HG02970 (cell line): Measurements from ENCODE around the gene BCR.

Experiments used
- ATAC-seq: cut with Tn5 transposase; IDR thresholded peaks from one replicate; pipeline ENCODE4 v1.9.1; 2021; ENCODE audit warnings: mild to moderate bottlenecking, moderate library complexity, moderate number of reproducible peaks; ENCODE audit not compliant: unreplicated experiment, low FRiP score

BCR gene

DNA sequence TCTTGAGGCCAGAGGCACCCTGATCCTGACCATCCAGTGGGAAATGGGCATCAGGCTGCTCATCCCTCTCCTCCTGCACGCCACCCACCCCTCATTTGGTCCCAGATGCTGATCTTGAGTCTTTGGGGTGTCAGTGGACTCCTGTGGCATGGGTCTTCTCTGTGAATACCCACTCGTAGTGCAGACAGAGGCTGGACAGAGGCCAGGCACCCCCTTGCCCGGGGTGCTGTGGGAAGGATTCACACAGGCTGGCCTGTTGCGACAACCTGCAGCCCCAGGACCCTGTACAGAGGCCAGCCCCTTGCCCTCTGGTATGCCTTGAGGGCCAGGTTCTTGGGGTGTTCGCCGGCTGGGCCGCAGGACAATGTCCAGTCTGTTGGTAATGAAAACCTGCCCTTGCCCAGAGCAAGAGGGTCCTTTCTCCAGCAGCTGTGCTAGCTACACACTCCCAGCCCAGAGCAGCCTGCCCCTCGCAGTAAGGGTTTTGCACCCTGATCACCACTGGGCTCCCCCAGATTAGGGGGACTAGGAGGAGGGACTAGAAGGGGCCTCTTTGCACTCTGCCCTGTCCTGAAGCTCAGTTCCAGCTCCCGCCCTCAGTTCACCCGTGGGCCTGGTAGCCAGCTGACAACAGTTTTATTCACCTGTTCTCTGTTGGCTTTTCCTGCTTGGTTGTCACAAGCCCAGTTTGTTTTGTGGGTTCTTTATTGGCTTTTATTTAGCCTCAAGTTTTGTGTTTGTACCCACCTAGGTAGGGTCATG lies 76.0 kb downstream of the BCR start:
- no peak for ATAC-seq

DNA sequence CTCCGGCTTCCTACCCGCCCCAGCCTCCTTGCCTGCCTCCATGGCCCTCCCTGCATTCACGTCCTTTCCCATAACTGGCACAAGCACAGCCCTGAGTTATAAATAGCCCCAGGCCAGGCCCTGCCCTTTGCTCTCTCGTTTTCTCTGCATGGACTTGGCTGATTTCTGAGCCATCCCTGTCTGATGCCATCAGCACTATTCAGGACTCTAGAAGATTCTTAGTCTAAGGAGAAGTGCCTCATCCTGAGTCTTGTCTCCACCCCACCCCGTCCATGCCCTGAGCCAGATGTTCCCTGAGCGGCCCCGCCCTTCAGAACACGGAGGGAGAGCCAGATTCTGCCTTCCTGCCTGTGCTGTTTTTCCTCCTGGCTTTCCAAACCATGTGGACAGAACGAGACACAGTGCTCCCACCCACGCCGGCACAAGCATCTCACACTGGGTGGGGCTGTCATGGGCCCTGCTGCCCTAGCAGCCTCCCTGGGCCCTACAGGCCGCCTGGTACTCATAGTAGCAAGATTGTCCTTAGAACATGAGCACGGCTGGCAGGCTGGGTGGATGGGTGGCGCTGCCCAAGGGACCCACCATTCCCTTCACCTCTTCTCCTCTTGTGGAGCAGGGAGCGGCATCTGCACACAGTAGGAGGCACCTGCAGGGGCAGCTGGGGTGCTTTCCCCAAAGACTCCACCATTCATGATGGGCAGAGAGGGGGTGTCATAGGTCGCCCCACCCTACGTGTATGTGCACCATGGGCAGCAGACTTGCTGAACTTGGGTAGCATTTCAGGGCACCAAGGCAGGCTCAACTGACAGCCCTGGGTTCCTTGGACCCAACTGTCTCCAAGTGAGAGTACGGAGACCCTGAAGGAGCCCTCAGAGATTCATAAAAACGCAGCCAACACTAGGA lies 76.9 kb downstream of the BCR start:
- no peak for ATAC-seq

DNA sequence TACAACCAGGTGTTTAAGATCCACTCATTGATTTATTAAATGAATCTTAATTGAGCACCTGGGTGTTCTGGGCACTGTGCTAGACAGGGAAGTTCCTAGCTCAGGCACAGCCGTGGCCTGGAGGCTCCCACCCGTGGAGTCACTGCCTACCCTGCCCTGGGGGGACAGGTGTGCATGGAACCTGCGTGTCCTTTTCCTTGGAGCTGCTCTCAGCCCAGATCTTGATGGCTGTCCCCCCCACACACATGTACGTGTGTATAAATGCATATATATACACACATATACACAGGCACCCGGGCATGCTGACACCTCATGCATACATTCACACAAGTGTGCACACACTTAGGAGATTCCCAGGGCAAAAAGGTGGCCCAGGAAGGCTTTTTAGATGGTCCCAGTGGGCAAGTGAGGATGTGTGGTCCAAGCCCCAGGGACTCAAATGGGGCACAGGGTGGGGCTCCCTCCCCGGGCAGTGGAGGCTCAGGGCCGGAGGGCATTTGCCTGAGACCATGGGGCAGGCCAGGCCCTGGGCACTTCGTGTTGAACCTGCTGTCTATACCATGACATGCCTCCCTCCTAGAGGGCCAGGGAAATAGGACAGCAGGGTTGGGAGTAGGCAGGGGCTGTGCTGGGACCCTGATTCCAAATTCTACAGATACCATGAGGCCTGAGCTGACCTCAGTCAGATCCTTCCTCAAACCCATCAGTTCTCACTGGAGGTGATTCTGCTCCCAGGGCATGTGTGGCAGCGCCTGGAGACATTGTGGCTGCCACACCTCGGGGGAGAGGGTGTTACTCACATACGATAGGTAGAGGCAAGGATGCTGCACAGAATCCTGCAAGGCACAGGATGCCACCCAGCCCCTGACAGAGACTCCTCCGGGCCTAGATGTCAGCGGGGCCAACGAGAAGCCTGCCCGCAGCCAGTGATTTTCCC lies 77.8 kb downstream of the BCR start:
- ATAC-seq = no peak

DNA sequence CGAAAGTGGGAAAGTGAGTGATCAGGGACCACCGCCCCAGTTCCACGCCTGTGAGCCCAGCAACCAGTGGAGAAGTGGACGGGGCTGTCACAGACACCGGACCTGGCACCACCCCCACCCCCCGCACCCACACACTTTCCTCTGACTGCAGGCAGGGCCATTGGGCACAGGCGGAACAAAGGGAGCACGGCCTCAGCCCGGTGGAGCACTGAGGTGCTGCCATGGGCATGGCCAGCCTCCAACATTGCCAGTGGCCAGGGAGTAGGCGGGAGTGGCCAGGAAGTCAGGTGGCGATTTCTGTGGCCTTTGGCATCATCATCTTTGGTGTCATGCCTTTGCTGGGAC lies 78.5 kb downstream of the BCR start:
- ATAC-seq = no peak

DNA sequence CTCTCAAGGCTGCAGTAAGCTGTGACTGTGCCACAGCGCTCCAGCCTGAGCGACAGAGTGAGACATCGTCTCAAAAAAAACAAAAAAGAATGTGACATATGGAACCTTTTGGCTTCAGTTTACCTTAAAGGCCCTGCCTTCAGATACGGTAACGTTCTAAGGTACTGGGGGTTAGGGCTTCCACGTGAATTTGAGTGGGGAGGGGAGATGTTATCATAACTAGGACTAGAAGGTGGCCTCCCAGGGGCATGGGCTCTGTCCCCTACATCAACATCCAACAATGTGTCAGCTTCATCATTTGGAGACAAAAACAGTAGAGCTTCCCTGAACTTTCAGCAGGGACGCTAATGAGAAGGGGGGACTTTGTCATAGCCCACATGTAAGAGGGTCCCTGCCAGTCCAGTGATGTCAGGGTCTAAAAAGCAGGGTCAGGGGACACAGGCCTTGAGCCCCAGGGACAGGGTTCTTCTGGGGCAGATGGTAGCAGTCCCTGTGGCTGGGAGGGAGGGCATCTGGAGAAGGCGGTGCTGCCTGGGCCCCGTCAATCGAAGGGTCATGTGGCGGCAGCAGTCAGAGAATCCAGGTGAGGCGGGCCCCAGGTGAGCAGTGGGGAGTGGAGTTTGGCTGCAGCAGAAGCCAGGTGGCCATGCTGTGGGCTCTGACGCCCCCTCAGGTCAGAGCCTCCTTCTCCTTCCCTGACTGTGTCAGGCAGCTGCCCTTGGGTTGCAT lies 79.8 kb downstream of the BCR start:
- ATAC-seq = no peak

DNA sequence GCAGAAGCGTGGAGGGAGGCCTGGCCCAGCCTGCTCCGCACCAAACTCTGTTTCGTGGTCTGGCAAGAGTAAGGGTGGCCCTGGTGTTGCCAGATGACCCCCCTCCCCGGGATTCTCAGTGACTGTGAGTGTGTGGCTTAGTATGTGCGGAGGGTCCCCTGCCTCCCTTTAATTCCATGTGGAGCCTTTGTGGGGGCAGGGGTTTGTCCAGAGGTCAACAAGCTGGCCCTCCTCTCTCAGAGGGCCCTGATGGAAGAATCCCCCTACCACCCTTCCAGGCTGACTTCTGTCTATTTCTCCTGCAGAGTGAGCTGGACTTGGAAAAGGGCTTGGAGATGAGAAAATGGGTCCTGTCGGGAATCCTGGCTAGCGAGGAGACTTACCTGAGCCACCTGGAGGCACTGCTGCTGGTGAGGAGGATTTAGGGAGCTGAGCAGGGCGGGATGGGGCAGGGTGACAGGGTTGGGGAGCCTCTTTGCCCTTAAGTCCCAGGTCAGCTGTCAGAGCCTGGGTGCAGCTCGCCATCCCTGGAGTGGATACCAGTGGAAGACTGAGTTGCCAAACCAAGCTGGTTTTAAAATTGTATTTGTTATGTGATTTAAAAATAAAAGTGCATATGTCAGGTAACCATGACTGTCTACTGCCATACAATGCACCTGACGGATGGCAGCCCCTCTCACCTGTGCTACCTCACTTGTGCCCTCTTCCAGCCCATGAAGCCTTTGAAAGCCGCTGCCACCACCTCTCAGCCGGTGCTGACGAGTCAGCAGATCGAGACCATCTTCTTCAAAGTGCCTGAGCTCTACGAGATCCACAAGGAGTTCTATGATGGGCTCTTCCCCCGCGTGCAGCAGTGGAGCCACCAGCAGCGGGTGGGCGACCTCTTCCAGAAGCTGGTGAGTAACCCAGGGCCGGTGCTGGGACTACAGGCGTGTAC lies 80.6 kb downstream of the BCR start:
- no peak for ATAC-seq

DNA sequence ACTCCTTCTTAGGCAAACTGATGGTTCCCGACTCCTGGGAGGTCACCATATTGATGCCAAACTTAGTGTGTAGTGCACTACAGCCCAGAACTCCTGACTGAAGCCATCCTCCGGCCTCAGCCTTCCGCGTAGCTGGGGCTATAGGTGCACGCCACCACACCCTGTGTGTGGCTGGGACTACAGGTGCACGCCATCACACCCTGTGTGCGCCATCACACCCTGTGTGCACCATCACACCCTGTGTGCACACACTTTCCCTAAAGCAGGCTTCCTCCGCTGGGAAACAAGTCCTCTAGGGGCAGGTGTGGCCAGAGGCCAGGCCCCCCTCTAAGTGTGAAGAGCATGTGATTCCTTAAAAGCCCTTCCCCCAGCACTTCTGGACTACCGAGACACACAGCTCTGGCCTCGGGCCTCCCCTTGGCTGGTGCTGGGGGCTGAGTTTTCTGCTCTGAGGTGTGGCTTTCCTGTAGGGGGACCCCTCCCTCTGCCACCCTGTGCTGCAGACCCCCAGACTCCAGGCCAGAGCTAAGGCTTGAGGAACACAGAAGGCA lies 81.7 kb downstream of the BCR start:
- ATAC-seq = no peak

DNA sequence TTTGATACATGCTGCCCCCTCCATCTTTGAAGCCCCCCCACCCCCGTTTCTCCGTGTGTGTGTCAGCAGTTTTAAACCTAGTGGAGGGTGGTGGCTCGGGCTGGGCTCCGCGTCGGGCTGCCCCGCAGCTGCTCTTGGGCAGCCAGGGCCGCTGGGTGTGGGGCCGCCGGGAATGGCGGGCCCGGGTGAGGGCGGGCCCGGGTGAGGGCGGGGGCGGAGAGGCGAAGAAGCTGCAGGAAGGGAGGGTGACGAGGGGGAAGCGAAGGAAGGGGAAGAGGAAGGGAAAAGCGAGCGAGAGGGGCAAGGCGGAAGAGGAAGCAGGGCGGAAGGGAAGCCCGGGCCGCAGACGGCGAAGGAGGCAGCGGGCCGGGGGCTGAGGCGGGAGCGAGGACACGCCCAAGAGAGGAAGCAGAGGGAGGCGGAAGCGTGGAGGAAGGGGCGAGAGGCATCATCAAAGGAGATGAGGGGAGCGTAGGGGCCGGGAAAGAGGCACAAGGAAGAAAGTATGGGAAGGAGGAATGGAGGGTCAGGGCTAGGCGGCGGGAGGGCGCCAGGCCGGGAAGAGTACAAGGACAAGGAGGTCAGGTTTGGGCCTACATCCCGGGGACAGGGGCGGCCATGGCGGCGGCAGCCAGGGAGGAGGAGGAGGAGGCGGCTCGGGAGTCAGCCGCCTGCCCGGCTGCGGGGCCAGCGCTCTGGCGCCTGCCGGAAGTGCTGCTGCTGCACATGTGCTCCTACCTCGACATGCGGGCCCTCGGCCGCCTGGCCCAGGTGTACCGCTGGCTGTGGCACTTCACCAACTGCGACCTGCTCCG lies 82.4 kb downstream of the BCR start:
- no peak for ATAC-seq

DNA sequence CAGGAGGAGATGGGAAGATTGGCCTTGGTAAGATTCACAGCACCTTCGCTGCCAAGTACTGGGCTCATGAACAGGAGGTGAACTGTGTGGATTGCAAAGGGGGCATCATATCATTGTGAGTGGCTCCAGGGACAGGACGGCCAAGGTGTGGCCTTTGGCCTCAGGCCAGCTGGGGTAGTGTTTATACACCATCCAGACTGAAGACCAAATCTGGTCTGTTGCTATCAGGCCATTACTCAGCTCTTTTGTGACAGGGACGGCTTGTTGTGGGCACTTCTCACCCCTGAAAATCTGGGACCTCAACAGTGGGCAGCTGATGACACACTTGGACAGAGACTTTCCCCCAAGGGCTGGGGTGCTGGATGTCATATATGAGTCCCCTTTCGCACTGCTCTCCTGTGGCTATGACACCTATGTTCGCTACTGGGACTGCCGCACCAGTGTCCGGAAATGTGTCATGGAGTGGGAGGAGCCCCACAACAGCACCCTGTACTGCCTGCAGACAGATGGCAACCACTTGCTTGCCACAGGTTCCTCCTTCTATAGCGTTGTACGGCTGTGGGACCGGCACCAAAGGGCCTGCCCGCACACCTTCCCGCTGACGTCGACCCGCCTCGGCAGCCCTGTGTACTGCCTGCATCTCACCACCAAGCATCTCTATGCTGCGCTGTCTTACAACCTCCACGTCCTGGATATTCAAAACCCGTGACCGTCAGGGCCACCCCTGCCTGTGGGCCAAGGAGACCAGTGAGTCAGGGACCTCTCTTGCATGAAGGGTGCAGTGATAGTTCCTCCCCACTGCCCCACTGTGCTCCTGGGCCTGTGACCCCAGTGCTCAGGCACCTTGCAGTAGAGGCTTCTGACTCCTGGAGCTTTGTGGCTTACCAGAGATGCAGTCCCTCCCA lies 83.6 kb downstream of the BCR start:
- no peak for ATAC-seq

DNA sequence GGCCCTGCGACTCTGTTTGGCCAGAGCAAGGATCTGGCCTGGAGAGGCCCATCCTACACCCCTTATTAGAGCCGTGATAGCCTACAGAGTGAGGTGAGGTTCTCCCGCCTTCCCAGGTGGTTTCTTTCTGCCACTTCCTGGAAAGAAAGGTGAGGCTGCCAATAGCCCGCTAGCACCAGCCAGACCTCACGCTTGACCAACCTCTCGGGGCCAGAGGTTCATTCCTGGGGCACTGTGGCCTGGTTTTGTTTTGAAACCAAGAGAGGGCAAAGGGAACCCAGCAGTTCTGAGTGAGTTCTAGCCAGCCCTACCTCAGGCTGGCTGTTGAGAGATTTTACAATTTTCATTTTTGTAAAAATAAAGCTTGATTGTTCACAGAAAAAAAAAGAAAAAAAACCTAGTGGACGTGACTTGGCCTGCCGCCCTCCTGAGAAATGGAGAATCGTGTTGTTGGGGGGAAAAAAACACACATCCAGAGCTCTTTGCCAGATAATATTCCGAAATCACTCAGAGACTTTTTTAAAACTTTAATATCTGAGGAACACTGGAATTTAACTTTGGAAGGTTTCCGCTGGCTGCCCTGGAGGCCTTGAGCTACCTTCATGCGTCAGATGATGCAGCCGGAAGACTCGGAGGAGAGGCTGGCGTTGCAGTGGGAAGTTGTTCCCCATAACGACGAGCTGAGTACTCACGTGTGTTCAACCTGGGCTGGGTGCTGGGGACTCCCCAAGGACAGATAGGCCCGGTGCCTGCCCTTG lies 84.5 kb downstream of the BCR start:
- no peak for ATAC-seq

DNA sequence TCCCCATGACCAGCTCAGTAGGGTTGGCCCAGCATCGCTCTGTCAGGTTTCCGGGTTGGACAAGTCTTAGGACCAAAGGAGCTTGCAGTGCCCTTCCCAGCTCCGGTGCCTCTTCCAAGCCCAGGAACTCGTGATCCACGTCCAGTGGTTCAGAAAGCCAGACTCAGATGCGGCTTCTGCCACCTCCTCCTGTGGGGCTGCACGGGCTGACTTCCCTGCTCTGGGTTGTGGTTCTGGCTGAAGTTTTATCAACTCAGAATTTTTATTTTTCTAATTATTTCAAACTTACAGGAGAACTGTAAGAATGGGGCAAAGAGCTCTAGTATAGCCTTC lies 85.0 kb downstream of the BCR start:
- ATAC-seq = no peak

DNA sequence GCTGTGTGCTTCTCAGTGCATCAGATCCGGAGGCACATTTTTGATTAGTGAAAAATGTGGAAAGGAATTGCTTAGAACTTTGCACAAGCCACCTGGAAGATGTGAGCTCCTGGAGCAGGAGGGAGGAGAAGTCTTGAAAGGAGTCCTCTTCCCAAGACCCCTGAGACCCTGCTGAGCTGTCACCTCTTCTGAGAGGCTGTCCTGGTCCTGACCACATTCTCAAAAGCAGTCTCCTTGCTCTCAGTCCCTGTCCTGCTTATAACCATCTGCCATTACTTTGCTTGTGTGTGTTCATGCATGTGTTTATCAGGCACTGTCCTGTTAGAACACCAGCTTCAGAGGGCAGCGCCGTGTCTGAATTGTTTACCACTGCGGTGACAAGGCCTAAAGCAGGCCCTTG lies 86.5 kb downstream of the BCR start:
- ATAC-seq = no peak

DNA sequence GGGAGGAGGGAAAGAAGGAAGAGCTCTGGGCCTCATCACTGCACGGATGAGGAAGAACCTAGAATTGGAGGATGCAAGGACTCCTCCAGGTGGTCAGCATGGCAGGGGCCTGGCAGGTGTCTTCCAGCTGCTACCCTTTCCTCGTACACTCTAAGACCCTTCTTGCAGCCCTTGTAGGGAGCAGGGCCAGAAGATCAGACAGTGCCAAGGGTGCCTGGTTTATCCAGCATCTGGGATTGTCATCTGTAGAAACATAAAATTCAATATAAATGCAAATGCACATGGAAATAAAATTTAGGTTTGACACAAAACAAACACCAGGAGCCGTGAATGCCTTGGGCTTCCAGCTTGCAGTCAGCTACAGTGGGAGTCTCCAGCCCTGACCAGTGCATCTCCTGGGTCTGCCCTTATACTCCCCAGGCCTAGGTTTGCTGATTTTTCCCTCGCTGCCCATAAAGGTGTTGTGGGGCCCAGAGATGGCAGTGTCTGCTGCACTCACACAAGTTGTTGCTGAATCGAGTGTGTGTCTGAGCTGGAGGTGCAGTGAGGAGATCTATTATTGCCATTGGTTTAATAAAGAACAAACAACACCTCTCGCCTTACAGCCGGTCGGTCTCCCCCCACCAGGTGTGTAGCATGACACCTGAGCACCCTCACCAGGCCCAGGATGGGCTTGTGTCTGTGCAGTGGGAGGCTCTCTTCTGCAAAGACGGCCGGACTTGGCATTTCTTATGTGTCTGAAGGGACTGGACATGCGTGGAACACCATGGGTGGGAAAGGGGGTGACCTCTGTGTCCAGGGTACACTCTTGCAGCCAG lies 87.1 kb downstream of the BCR start:
- ATAC-seq = no peak

DNA sequence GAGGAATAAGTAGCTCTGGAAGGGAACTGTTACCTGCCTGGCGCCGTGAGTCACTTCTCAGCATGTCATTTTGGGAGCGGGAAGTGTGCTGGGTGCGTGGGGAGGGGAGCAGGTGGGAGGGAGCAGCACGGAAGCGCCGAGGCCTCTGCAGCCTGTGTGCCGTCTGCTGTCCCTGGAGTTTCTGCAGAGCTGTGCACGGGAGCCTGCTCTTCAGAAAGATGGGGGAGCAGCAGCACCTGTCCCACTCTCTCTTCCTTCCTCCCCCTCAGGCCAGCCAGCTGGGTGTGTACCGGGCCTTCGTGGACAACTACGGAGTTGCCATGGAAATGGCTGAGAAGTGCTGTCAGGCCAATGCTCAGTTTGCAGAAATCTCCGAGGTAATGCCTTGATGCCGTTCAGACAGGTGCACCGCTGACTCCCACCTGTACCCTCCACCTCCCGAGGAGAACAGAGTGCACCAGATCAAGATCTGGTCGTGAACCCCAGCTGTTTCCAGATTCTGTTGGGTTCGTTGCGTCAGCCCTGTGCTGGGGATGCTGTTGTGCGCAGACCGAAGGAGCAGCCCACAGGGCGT lies 87.9 kb downstream of the BCR start:
- ATAC-seq = no peak

DNA sequence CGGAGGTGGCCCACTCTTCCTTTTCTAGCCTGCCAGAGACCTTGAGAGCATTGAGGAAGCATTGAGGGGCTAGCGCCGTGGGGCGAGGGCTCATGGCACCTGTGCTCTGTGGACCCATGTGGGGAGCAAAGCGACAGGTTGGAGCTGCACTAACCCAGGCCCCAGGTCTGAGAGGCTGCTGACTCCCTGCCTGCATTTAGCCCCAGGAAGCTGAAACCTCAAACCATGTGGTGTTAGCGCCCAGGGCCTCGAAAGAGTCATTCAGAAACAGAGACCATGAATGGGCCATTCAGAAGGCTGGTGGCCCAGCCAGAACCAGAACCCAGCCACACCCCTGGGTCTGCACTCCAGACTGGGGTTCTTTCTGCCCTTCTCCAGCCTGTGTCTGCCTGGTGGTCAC lies 88.6 kb downstream of the BCR start:
- ATAC-seq = no peak
